ENCODE results near the gene MB21D2.
A peak's percentile ranks its signal among the peaks of the same experiment; 100 is the strongest.

The MB21D2 gene

GRCh38 chr3:192916371-192917027 is 1.2 kb downstream of the MB21D2 start:
- peak overlapping the region; percentile 95 to 97 for H3K4me3 ChIP-seq (replicated peaks in 1 of 2; ENCODE audit: low read depth in 2 of 2, low read length in 2 of 2)
- DNase-seq (ENCODE audit: low read depth in 2 of 2) = peak; percentile 39 to 47
- TF ChIP-seq, protein P1, sequence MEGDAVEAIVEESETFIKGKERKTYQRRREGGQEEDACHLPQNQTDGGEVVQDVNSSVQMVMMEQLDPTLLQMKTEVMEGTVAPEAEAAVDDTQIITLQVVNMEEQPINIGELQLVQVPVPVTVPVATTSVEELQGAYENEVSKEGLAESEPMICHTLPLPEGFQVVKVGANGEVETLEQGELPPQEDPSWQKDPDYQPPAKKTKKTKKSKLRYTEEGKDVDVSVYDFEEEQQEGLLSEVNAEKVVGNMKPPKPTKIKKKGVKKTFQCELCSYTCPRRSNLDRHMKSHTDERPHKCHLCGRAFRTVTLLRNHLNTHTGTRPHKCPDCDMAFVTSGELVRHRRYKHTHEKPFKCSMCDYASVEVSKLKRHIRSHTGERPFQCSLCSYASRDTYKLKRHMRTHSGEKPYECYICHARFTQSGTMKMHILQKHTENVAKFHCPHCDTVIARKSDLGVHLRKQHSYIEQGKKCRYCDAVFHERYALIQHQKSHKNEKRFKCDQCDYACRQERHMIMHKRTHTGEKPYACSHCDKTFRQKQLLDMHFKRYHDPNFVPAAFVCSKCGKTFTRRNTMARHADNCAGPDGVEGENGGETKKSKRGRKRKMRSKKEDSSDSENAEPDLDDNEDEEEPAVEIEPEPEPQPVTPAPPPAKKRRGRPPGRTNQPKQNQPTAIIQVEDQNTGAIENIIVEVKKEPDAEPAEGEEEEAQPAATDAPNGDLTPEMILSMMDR (IDR thresholded peaks at IDR 0.05; ENCODE audit: low read depth, low read length) = no peak

GRCh38 chr3:192915722-192916121 is 1.9 kb downstream of the MB21D2 start:
- peak overlapping the region in 1 of 2 donors; percentile 97 for H3K4me3 ChIP-seq (replicated peaks in 1 of 2; ENCODE audit: low read depth in 2 of 2, low read length in 2 of 2)
- peak; percentile 11 to 56 for DNase-seq (ENCODE audit: low read depth in 2 of 2)
- TF ChIP-seq, protein P1 (IDR thresholded peaks at IDR 0.05; ENCODE audit: low read depth, low read length) = no peak

DNA sequence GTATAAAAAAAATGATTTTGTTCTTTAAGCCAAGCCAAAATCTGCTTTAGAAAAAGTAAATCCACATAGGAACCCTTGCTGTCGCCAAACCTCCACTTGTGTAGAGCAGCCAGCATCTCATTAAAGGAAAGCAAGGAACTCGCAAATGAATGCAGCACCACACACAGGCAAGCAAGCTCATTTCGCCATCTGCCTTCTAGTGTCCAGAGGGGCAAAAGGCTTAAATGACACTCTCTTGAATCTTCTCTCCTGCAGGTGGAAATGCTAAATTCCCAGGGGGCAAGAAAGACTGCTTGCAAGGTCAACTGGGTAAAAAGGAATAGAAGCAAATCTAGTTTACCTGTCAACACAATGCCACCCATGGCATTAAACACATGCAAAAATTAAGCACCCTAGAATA is 2.4 kb downstream of the MB21D2 start:
- TF ChIP-seq, protein P1 (IDR thresholded peaks at IDR 0.05; ENCODE audit: low read depth, low read length) = peak; percentile 26
- H3K4me3 ChIP-seq (replicated peaks in 1 of 2; ENCODE audit: low read depth in 2 of 2, low read length in 2 of 2) = no peak overlapping the region
- peak; percentile 50 to 70 for DNase-seq (ENCODE audit: low read depth in 2 of 2)

DNA sequence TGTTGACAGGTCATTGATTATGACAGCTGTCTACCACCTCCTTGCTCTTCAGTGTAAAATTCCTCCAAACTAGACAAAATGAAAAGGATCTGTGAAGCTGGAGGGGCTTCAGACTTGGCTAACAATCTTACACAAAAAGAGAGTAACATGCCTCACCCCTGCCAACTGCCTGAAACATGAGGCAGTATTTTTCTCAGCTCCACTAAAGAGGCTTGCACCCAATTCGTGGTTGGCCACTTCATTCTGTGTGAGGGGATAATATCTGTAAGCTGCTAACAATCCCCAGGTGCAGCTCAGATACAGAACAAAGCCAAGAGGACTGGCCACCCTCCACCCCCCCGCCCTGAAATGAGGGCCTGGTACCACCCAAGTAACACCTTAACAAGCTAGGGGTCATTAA is 2.8 kb downstream of the MB21D2 start:
- H3K4me3 ChIP-seq (replicated peaks in 1 of 2; ENCODE audit: low read depth in 2 of 2, low read length in 2 of 2) = no peak overlapping the region
- TF ChIP-seq, protein P1 (IDR thresholded peaks at IDR 0.05; ENCODE audit: low read depth, low read length) = no peak
- no peak for DNase-seq (ENCODE audit: low read depth in 2 of 2)

- H3K4me3 ChIP-seq (replicated peaks in 1 of 2; ENCODE audit: low read depth in 2 of 2, low read length in 2 of 2) = no peak overlapping the region
- DNase-seq (ENCODE audit: low read depth in 2 of 2) = no peak
- TF ChIP-seq, protein P1 (IDR thresholded peaks at IDR 0.05; ENCODE audit: low read depth, low read length) = no peak
These were observed 4.1 kb downstream of the MB21D2 start for GRCh38 chr3:192913540-192913939.

DNA sequence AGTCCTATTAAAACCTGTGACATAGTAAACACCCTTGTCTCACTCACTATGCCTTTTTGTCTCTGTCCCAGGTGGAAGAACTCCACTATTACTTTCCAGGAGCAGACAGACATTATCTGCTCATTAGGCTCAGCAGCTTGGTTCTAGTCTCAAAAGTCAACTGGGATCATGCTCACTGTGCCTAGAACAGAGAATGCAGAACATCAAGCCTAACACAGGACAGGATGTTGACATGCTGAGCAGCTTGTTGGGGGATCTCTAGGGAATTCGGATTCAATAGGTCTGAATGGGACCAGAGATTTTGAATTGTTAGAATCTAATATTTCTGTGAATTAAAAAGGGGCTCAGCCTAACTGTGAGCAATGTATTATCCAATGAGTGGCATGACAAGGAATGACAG is 6.4 kb downstream of the MB21D2 start:
- TF ChIP-seq, protein P1 (IDR thresholded peaks at IDR 0.05; ENCODE audit: low read depth, low read length) = no peak
- H3K4me3 ChIP-seq (replicated peaks in 1 of 2; ENCODE audit: low read depth in 2 of 2, low read length in 2 of 2) = no peak overlapping the region
- DNase-seq (ENCODE audit: low read depth in 2 of 2) = no peak

GRCh38 chr3:192907784-192908183 is 9.9 kb downstream of the MB21D2 start:
- no peak overlapping the region for H3K4me3 ChIP-seq (replicated peaks in 1 of 2; ENCODE audit: low read depth in 2 of 2, low read length in 2 of 2)
- TF ChIP-seq, protein P1 (IDR thresholded peaks at IDR 0.05; ENCODE audit: low read depth, low read length) = no peak
- DNase-seq (ENCODE audit: low read depth in 2 of 2) = no peak

All from cardiac fibroblast (primary cell).